SKM-1 treated with dmso at 0.1 percent for 144 hours (cell line): ENCODE results near the gene ONECUT2.
A peak's percentile ranks its signal among the peaks of the same experiment; 100 is the strongest.
"Not testable (repeated sequence)": the region's sequence is repeated elsewhere in the genome, so short reads cannot be mapped to it uniquely, and the experiment has no call there.

Experiments used
- DNase-seq: peaks from one replicate; lab custom pipeline; 2025; ENCODE audit not compliant: unreplicated experiment; lab: John Stamatoyannopoulos, UW

The ONECUT2 gene

GRCh38 chr18:57434536-57435494 is at the start of gene ONECUT2:
Gene ONECUT2, plus strand, starts transcription at chr18:57435374. Its CDS starts 343 bp downstream, at chr18:57435717.
- DNase-seq, result peak; percentile 91

GRCh38 chr18:57389271-57389670 is 45.9 kb upstream of the ONECUT2 start:
- DNase-seq, result no peak

GRCh38 chr18:57390044-57390443 is 45.1 kb upstream of the ONECUT2 start:
- DNase-seq, result no peak

GRCh38 chr18:57394749-57395148 is 40.4 kb upstream of the ONECUT2 start:
- DNase-seq, result not testable (repeated sequence)

GRCh38 chr18:57396831-57397230 is 38.3 kb upstream of the ONECUT2 start:
- not testable (repeated sequence) for DNase-seq

GRCh38 chr18:57397440-57398132 is 37.6 kb upstream of the ONECUT2 start:
- no peak for DNase-seq

GRCh38 chr18:57404345-57404744 is 30.8 kb upstream of the ONECUT2 start:
- DNase-seq, result no peak

GRCh38 chr18:57409650-57410049 is 25.5 kb upstream of the ONECUT2 start:
- no peak for DNase-seq

- DNase-seq, result no peak
Observed at GRCh38 chr18:57410749-57411148, 24.4 kb upstream of the ONECUT2 start.

GRCh38 chr18:57416542-57416941 is 18.6 kb upstream of the ONECUT2 start:
- no peak for DNase-seq

- no peak for DNase-seq
Observed at GRCh38 chr18:57422313-57422872, 12.8 kb upstream of the ONECUT2 start.

- no peak for DNase-seq
Observed at GRCh38 chr18:57423821-57424220, 11.4 kb upstream of the ONECUT2 start.

- DNase-seq, result no peak
Observed at GRCh38 chr18:57425096-57425495, 10.1 kb upstream of the ONECUT2 start.

GRCh38 chr18:57426187-57426586 is 9.0 kb upstream of the ONECUT2 start:
- DNase-seq, result no peak

- DNase-seq, result no peak
Observed at GRCh38 chr18:57427429-57428201, 7.6 kb upstream of the ONECUT2 start.

GRCh38 chr18:57428221-57429150 is 6.7 kb upstream of the ONECUT2 start:
- DNase-seq, result no peak

GRCh38 chr18:57429167-57430078 is 5.8 kb upstream of the ONECUT2 start:
- DNase-seq, result no peak

- DNase-seq, result no peak
Observed at GRCh38 chr18:57430079-57431001, 4.8 kb upstream of the ONECUT2 start.
